ENCODE data around the gene IL10RA.
"Not testable (repeated sequence)": the region's sequence is repeated elsewhere in the genome, so short reads cannot be mapped to it uniquely, and the experiment has no call there.

Gene IL10RA

DNA sequence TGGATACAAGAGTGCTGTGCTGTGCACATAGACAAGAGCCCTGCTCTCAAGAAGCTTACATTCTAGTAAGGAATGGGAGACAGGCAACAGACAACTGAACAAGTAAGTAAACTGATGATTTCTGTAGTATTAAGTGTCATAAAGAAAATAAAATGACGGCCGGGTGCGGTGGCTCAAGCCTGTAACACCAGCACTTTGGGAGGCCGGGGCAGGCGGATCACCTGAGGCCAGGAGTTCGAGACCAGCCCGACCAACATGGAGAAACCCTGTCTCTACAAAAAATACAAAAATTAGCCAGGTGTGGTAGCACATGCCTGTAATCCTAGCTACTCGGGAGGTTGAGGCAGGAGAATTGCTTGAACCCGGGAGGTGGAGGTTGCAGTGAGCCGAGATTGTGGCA, 38.4 kb upstream of the IL10RA start:
- peaks cover 3 to 18% of the 10 kb centered on the region in 2 donors for H3K4me1 ChIP-seq (ENCODE audit: control insufficient read depth in 2 of 2, insufficient read depth in 2 of 2, low read length in 2 of 2)
- not testable (repeated sequence) for H3K36me3 ChIP-seq (ENCODE audit: control insufficient read depth in 2 of 2, insufficient read depth in 2 of 2, low read length in 2 of 2); H3K27me3 ChIP-seq (ENCODE audit: control insufficient read depth in 2 of 2, insufficient read depth in 2 of 2, low read length in 2 of 2); H3K4me3 ChIP-seq (ENCODE audit: low read length in 2 of 2); H3K9me3 ChIP-seq (ENCODE audit: control insufficient read depth in 2 of 2, low read length in 2 of 2); H3K27ac ChIP-seq (ENCODE audit: low read depth in 2 of 2, low read length in 2 of 2); H3K9ac ChIP-seq (ENCODE audit: low read depth in 1 of 2, low read length in 2 of 2)

GRCh38 chr11:117948466-117948865, 37.7 kb upstream of the IL10RA start:
- not testable (repeated sequence) for H3K9me3 ChIP-seq (ENCODE audit: control insufficient read depth in 2 of 2, low read length in 2 of 2); H3K9ac ChIP-seq (ENCODE audit: low read depth in 1 of 2, low read length in 2 of 2); H3K27ac ChIP-seq (ENCODE audit: low read depth in 2 of 2, low read length in 2 of 2); H3K27me3 ChIP-seq (ENCODE audit: control insufficient read depth in 2 of 2, insufficient read depth in 2 of 2, low read length in 2 of 2); H3K36me3 ChIP-seq (ENCODE audit: control insufficient read depth in 2 of 2, insufficient read depth in 2 of 2, low read length in 2 of 2); H3K4me3 ChIP-seq (ENCODE audit: low read length in 2 of 2)
- H3K4me1 ChIP-seq (ENCODE audit: control insufficient read depth in 2 of 2, insufficient read depth in 2 of 2, low read length in 2 of 2) = peaks cover 3 to 18% of the 10 kb centered on the region in 2 donors

GRCh38 chr11:117949062-117949461, 37.1 kb upstream of the IL10RA start:
- Histone ChIP-seq H3K9ac (ENCODE audit: low read depth in 1 of 2, low read length in 2 of 2) (no peak overlapping the region), H3K9me3 (ENCODE audit: control insufficient read depth in 2 of 2, low read length in 2 of 2) (no peaks in the 10 kb centered on the region), H3K36me3 (ENCODE audit: control insufficient read depth in 2 of 2, insufficient read depth in 2 of 2, low read length in 2 of 2) (no peaks in the 10 kb centered on the region), H3K4me3 (ENCODE audit: low read length in 2 of 2) (no peak overlapping the region), H3K27me3 (ENCODE audit: control insufficient read depth in 2 of 2, insufficient read depth in 2 of 2, low read length in 2 of 2) (no peaks in the 10 kb centered on the region), H3K4me1 (ENCODE audit: control insufficient read depth in 2 of 2, insufficient read depth in 2 of 2, low read length in 2 of 2) (peaks cover 3 to 18% of the 10 kb centered on the region in 2 donors), H3K27ac (ENCODE audit: low read depth in 2 of 2, low read length in 2 of 2) (no peak overlapping the region)

DNA sequence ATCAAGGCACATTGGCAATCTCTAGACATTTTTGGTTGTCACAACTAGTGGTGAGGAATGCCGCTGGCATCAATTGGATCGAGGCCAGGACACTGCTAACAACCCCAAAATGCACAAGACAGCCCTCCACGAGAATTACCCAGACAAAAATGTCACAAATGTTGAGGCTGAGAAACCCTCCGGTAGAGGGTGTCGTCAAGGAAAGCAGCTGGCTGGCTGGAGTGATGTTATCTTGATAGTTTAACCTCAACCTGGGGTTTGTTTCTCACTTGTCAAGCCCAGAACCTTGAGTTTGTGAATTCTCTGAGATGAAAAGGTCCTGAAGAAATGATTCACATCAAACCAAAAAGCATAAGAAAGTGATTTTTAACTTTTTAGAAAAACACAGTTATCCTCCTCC, 35.9 kb upstream of the IL10RA start:
- Histone ChIP-seq H3K4me3 (ENCODE audit: low read length in 2 of 2) (no peak overlapping the region), H3K9ac (ENCODE audit: low read depth in 1 of 2, low read length in 2 of 2) (no peak overlapping the region), H3K9me3 (ENCODE audit: control insufficient read depth in 2 of 2, low read length in 2 of 2) (no peaks in the 10 kb centered on the region), H3K4me1 (ENCODE audit: control insufficient read depth in 2 of 2, insufficient read depth in 2 of 2, low read length in 2 of 2) (peaks cover 3 to 18% of the 10 kb centered on the region in 2 donors), H3K36me3 (ENCODE audit: control insufficient read depth in 2 of 2, insufficient read depth in 2 of 2, low read length in 2 of 2) (no peaks in the 10 kb centered on the region), H3K27me3 (ENCODE audit: control insufficient read depth in 2 of 2, insufficient read depth in 2 of 2, low read length in 2 of 2) (no peaks in the 10 kb centered on the region), H3K27ac (ENCODE audit: low read depth in 2 of 2, low read length in 2 of 2) (peak overlapping the region in 1 of 2 donors; percentile 11)

GRCh38 chr11:117950993-117951961, 34.9 kb upstream of the IL10RA start:
- Histone ChIP-seq H3K9me3 (ENCODE audit: control insufficient read depth in 2 of 2, low read length in 2 of 2) (no peaks in the 10 kb centered on the region), H3K4me3 (ENCODE audit: low read length in 2 of 2) (no peak overlapping the region), H3K27ac (ENCODE audit: low read depth in 2 of 2, low read length in 2 of 2) (peak overlapping the region; percentile 2 to 11), H3K27me3 (ENCODE audit: control insufficient read depth in 2 of 2, insufficient read depth in 2 of 2, low read length in 2 of 2) (no peaks in the 10 kb centered on the region), H3K9ac (ENCODE audit: low read depth in 1 of 2, low read length in 2 of 2) (peak overlapping the region in 1 of 2 donors; percentile 44), H3K36me3 (ENCODE audit: control insufficient read depth in 2 of 2, insufficient read depth in 2 of 2, low read length in 2 of 2) (no peaks in the 10 kb centered on the region), H3K4me1 (ENCODE audit: control insufficient read depth in 2 of 2, insufficient read depth in 2 of 2, low read length in 2 of 2) (peaks cover 3 to 18% of the 10 kb centered on the region in 2 donors)

GRCh38 chr11:117953024-117953671, 33.0 kb upstream of the IL10RA start:
- Histone ChIP-seq H3K4me3 (ENCODE audit: low read length in 2 of 2) (no peak overlapping the region), H3K9me3 (ENCODE audit: control insufficient read depth in 2 of 2, low read length in 2 of 2) (no peaks in the 10 kb centered on the region), H3K27me3 (ENCODE audit: control insufficient read depth in 2 of 2, insufficient read depth in 2 of 2, low read length in 2 of 2) (no peaks in the 10 kb centered on the region), H3K36me3 (ENCODE audit: control insufficient read depth in 2 of 2, insufficient read depth in 2 of 2, low read length in 2 of 2) (no peaks in the 10 kb centered on the region), H3K27ac (ENCODE audit: low read depth in 2 of 2, low read length in 2 of 2) (peak overlapping the region in 1 of 2 donors; percentile 6), H3K4me1 (ENCODE audit: control insufficient read depth in 2 of 2, insufficient read depth in 2 of 2, low read length in 2 of 2) (peaks cover 3 to 18% of the 10 kb centered on the region in 2 donors), H3K9ac (ENCODE audit: low read depth in 1 of 2, low read length in 2 of 2) (no peak overlapping the region)

DNA sequence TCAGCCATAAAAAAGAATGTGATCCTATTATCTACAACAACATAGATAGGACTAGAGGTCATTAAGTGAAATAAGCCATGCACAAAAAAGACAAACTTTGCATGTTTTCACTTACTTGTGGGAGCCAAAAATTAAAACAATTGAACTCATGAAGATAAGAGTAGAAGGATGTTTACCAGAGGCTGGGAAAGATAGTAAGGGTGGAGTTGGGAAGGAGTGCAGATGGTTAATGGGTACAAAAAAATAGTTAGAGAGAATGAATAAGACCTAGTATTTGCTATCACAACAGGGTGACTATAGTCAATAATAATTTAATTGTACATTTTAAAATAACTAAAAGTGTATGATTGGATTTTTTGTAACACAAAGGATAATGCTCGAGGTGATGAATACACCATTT, 27.2 kb upstream of the IL10RA start:
- H3K27me3 ChIP-seq (ENCODE audit: control insufficient read depth in 2 of 2, insufficient read depth in 2 of 2, low read length in 2 of 2) = no peaks in the 10 kb centered on the region
- no peak overlapping the region for H3K4me3 ChIP-seq (ENCODE audit: low read length in 2 of 2)
- H3K27ac ChIP-seq (ENCODE audit: low read depth in 2 of 2, low read length in 2 of 2) = no peak overlapping the region
- H3K9ac ChIP-seq (ENCODE audit: low read depth in 1 of 2, low read length in 2 of 2) = no peak overlapping the region
- no peaks in the 10 kb centered on the region for H3K36me3 ChIP-seq (ENCODE audit: control insufficient read depth in 2 of 2, insufficient read depth in 2 of 2, low read length in 2 of 2)
- H3K4me1 ChIP-seq (ENCODE audit: control insufficient read depth in 2 of 2, insufficient read depth in 2 of 2, low read length in 2 of 2) = no peaks in the 10 kb centered on the region
- H3K9me3 ChIP-seq (ENCODE audit: control insufficient read depth in 2 of 2, low read length in 2 of 2) = no peaks in the 10 kb centered on the region

- H3K27ac ChIP-seq (ENCODE audit: low read depth in 2 of 2, low read length in 2 of 2) = peak overlapping the region in 1 of 2 donors; percentile 3
- H3K36me3 ChIP-seq (ENCODE audit: control insufficient read depth in 2 of 2, insufficient read depth in 2 of 2, low read length in 2 of 2) = no peaks in the 10 kb centered on the region
- no peaks in the 10 kb centered on the region for H3K9me3 ChIP-seq (ENCODE audit: control insufficient read depth in 2 of 2, low read length in 2 of 2)
Observed at GRCh38 chr11:117959438-117960149, 26.6 kb upstream of the IL10RA start.

DNA sequence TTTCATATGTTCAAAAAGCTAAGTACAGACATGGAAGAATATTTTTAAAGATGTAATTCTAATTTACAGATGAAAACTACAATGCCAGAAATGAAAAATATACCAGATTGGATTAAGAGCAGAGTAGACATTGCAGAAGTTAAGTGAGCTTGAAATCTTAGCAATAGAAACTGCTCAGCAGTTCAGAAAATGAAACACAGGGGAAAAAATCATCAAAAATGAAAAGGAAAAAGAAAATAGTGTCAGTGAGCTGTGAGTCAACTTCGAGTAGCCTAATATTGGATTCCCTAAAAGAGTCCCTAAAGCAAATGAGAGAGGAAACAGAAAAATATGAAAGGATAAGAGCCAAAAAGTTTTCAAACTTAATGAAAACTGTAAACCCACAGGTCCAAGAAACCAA, 25.8 kb upstream of the IL10RA start:
- H3K9ac ChIP-seq (ENCODE audit: low read depth in 1 of 2, low read length in 2 of 2) = no peak overlapping the region
- H3K27ac ChIP-seq (ENCODE audit: low read depth in 2 of 2, low read length in 2 of 2) = no peak overlapping the region
- H3K27me3 ChIP-seq (ENCODE audit: control insufficient read depth in 2 of 2, insufficient read depth in 2 of 2, low read length in 2 of 2) = no peaks in the 10 kb centered on the region
- H3K36me3 ChIP-seq (ENCODE audit: control insufficient read depth in 2 of 2, insufficient read depth in 2 of 2, low read length in 2 of 2) = no peaks in the 10 kb centered on the region
- H3K4me1 ChIP-seq (ENCODE audit: control insufficient read depth in 2 of 2, insufficient read depth in 2 of 2, low read length in 2 of 2) = no peaks in the 10 kb centered on the region
- no peaks in the 10 kb centered on the region for H3K9me3 ChIP-seq (ENCODE audit: control insufficient read depth in 2 of 2, low read length in 2 of 2)
- H3K4me3 ChIP-seq (ENCODE audit: low read length in 2 of 2) = no peak overlapping the region

More at GRCh38 chr11:117959438-117960149, 26.6 kb upstream of the IL10RA start:
- H3K4me1 ChIP-seq (ENCODE audit: control insufficient read depth in 2 of 2, insufficient read depth in 2 of 2, low read length in 2 of 2) = no peaks in the 10 kb centered on the region
- no peak overlapping the region for H3K4me3 ChIP-seq (ENCODE audit: low read length in 2 of 2)
- no peaks in the 10 kb centered on the region for H3K27me3 ChIP-seq (ENCODE audit: control insufficient read depth in 2 of 2, insufficient read depth in 2 of 2, low read length in 2 of 2)
- H3K9ac ChIP-seq (ENCODE audit: low read depth in 1 of 2, low read length in 2 of 2) = no peak overlapping the region

DNA sequence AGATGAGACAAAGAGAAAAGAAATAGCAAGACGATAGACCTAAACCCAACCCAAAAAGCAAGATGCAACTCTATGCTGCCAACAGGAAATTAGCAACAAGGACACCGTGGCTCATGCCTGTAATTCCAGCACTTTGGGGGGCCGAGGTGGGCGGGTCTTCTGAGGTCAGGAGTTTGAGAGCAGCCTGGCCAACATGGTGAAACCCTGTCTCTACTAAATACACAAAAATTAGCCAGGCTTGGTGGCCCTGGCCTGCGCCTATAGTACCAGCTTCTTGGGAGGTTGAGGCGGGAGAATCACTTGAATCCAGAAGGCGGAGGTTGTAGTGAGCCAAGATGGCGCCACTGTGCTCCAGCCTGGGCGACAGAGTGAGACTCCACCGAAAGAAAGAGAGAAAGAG, 24.3 kb upstream of the IL10RA start:
- Histone ChIP-seq H3K4me1 (ENCODE audit: control insufficient read depth in 2 of 2, insufficient read depth in 2 of 2, low read length in 2 of 2) (no peaks in the 10 kb centered on the region), H3K27ac (ENCODE audit: low read depth in 2 of 2, low read length in 2 of 2) (no peak overlapping the region), H3K4me3 (ENCODE audit: low read length in 2 of 2) (no peak overlapping the region), H3K36me3 (ENCODE audit: control insufficient read depth in 2 of 2, insufficient read depth in 2 of 2, low read length in 2 of 2) (no peaks in the 10 kb centered on the region), H3K27me3 (ENCODE audit: control insufficient read depth in 2 of 2, insufficient read depth in 2 of 2, low read length in 2 of 2) (no peaks in the 10 kb centered on the region), H3K9ac (ENCODE audit: low read depth in 1 of 2, low read length in 2 of 2) (no peak overlapping the region), H3K9me3 (ENCODE audit: control insufficient read depth in 2 of 2, low read length in 2 of 2) (no peaks in the 10 kb centered on the region)

Data from mucosa of rectum (tissue), 2 donors.